Neural cell (in vitro differentiated cells): ENCODE results near the gene GRHL1. TPM values are rescaled to one million over a fixed set of nuclear protein-coding genes. Genes with fewer than 3 reads are reported as not detected.

ENCODE experiments used
- H2AFZ ChIP-seq: fragments of 200-600, 300-800 bp; sonication (generic), shearing (Covaris generic); 2 replicates; pipeline ENCODE4 v1.6.0; 2014; ENCODE audit warnings: low read depth, mild to moderate bottlenecking, antibody characterized with exemption, low read length, moderate library complexity
- H3F3A ChIP-seq: fragments of 200-600 bp; shearing (Covaris generic); 2 replicates; pipeline ENCODE4 v1.6.1; 2016; ENCODE audit warnings: mild to moderate bottlenecking, moderate library complexity, mixed read lengths, antibody characterized with exemption, low read length; ENCODE audit not compliant: insufficient read depth, poor library complexity, severe bottlenecking
- H3K27ac ChIP-seq: fragments of 200-600, 300-800 bp; sonication (generic), shearing (Covaris generic); 2 replicates; pipeline ENCODE4 v1.5.1; 2014; ENCODE audit warnings: mild to moderate bottlenecking, low read length, moderate library complexity
- H3K27me3 ChIP-seq: fragments of 300-800, 200-600 bp; sonication (generic), shearing (Covaris generic); 2 replicates; pipeline ENCODE4 v1.6.0; 2014; ENCODE audit warnings: mild to moderate bottlenecking, low read depth, low read length, moderate library complexity; ENCODE audit not compliant: insufficient read depth
- H3K36me3 ChIP-seq: fragments of 300-800, 200-600 bp; sonication (generic), shearing (Covaris generic); 2 replicates; pipeline ENCODE4 v1.5.1; 2014; ENCODE audit warnings: mild to moderate bottlenecking, antibody characterized with exemption, low read length, moderate library complexity; ENCODE audit not compliant: insufficient read depth
- H3K4me2 ChIP-seq: fragments of 300-800, 200-600 bp; sonication (generic), shearing (Covaris generic); 2 replicates; pipeline ENCODE4 v1.6.0; 2014; ENCODE audit warnings: mild to moderate bottlenecking, low read length
- H3K4me3 ChIP-seq: fragments of 300-800, 200-600 bp; sonication (generic), shearing (Covaris generic); 2 replicates; pipeline ENCODE4 v1.5.1; 2014; ENCODE audit warnings: mild to moderate bottlenecking, low read length, moderate library complexity
- H3K79me2 ChIP-seq: fragments of 200-600 bp; shearing (Covaris generic); replicated peaks from 2 replicates; pipeline ENCODE4 v1.6.0; 2014; ENCODE audit warnings: mild to moderate bottlenecking, low read length, moderate library complexity; ENCODE audit not compliant: insufficient read depth
- H3K9ac ChIP-seq: fragments of 300-800, 200-600 bp; sonication (generic), shearing (Covaris generic); 2 replicates; pipeline ENCODE4 v1.6.1; 2016; ENCODE audit warnings: mild to moderate bottlenecking, low read length, mixed read lengths
- H3K9me2 ChIP-seq: fragments of 200-600 bp; shearing (Covaris generic); 2 replicates; pipeline ENCODE4 v1.6.1; 2016; ENCODE audit warnings: mild to moderate bottlenecking, low read length, mixed read lengths; ENCODE audit not compliant: insufficient read depth
- H3K9me3 ChIP-seq: fragments of 200-600, 300-800 bp; sonication (generic), shearing (Covaris generic); 2 replicates; pipeline ENCODE4 v1.6.1; 2016; ENCODE audit warnings: mild to moderate bottlenecking, mixed run types, low read length, moderate library complexity, mixed read lengths
- H4K20me1 ChIP-seq: fragments of 200-600 bp; shearing (Covaris generic); 2 replicates; pipeline ENCODE4 v1.6.1; 2016; ENCODE audit warnings: mild to moderate bottlenecking, mixed run types; ENCODE audit not compliant: insufficient read depth
- EP300 ChIP-seq: fragments of 450-650 bp; conservative IDR thresholded peaks from 2 replicates; pipeline ENCODE4 v1.6.1; 2014; ENCODE audit warnings: antibody characterized with exemption, mild to moderate bottlenecking, moderate library complexity; ENCODE audit not compliant: poor library complexity, severe bottlenecking
- EZH2 ChIP-seq: fragments of 200-600, 300-800 bp; shearing (Covaris generic), sonication (generic); IDR thresholded peaks from 2 replicates; pipeline ENCODE4 v1.6.1; 2014; ENCODE audit warnings: antibody characterized with exemption, low read length, borderline replicate concordance, mild to moderate bottlenecking; ENCODE audit not compliant: insufficient read depth, poor library complexity, severe bottlenecking
- MXI1 ChIP-seq: fragments of 450-650 bp; conservative IDR thresholded peaks from 2 replicates; pipeline ENCODE4 v1.6.1; 2014; ENCODE audit warnings: antibody characterized with exemption, mild to moderate bottlenecking; ENCODE audit not compliant: poor library complexity, severe bottlenecking
- POLR2AphosphoS5 ChIP-seq: IDR thresholded peaks from 2 replicates; pipeline ENCODE4 v1.6.1; 2012
- RAD21 ChIP-seq: fragments of 450-650 bp; conservative IDR thresholded peaks from 2 replicates; pipeline ENCODE4 v1.6.1; 2014; ENCODE audit warnings: antibody characterized with exemption, mild to moderate bottlenecking, moderate library complexity
- SMC3 ChIP-seq: fragments of 450-650 bp; conservative IDR thresholded peaks from 2 replicates; pipeline ENCODE4 v1.6.1; 2014; ENCODE audit warnings: antibody characterized with exemption, mild to moderate bottlenecking, moderate library complexity; ENCODE audit not compliant: poor library complexity
- TAF1 ChIP-seq: IDR thresholded peaks from 2 replicates; pipeline ENCODE4 v1.6.1; 2012; ENCODE audit warnings: low read depth
- polyA plus RNA-seq: library from polyadenylated mRNA; depleted of rRNA; stranded (reverse); fragments of >200 nt; gene quantifications from 2 replicates; pipeline ENCODE4 v1.2.3, GENCODE V29; 2014
- TF ChIP-seq, protein P1 (sequence below): IDR thresholded peaks from 2 replicates; pipeline ENCODE4 v1.6.1; 2012; ENCODE audit warnings: borderline replicate concordance
- TF ChIP-seq, protein P2 (sequence below): fragments of 450-650 bp; IDR thresholded peaks from 2 replicates; pipeline ENCODE4 v1.5.1; 2014; ENCODE audit warnings: antibody characterized with exemption, mild to moderate bottlenecking, moderate library complexity; ENCODE audit not compliant: poor library complexity, severe bottlenecking

The GRHL1 gene
- polyA plus RNA-seq, 1 donor from 2014 or later, result 26.3 TPM

GRCh38 chr2:9974343-9974742 is 22.9 kb downstream of the GRHL1 start:
- H3K27ac ChIP-seq, result no peak overlapping the region
- H3F3A ChIP-seq, result no peaks in the 10 kb centered on the region
- H3K36me3 ChIP-seq, result peaks cover 13% of the 10 kb centered on the region
- H3K9me2 ChIP-seq, result no peaks in the 10 kb centered on the region
- H3K27me3 ChIP-seq, result no peaks in the 10 kb centered on the region
- H2AFZ ChIP-seq, result no peak overlapping the region
- H3K9me3 ChIP-seq, result no peaks in the 10 kb centered on the region
- no peak overlapping the region for H3K9ac ChIP-seq
- H3K79me2 ChIP-seq, result no peaks in the 10 kb centered on the region
- no peak overlapping the region for H3K4me2 ChIP-seq
- H4K20me1 ChIP-seq, result no peaks in the 10 kb centered on the region
- TF ChIP-seq SMC3 (no peak), POLR2AphosphoS5 (no peak), MXI1 (no peak), RAD21 (no peak), EZH2 (no peak), EP300 (no peak), TAF1 (no peak)
- TF ChIP-seq, protein P1, sequence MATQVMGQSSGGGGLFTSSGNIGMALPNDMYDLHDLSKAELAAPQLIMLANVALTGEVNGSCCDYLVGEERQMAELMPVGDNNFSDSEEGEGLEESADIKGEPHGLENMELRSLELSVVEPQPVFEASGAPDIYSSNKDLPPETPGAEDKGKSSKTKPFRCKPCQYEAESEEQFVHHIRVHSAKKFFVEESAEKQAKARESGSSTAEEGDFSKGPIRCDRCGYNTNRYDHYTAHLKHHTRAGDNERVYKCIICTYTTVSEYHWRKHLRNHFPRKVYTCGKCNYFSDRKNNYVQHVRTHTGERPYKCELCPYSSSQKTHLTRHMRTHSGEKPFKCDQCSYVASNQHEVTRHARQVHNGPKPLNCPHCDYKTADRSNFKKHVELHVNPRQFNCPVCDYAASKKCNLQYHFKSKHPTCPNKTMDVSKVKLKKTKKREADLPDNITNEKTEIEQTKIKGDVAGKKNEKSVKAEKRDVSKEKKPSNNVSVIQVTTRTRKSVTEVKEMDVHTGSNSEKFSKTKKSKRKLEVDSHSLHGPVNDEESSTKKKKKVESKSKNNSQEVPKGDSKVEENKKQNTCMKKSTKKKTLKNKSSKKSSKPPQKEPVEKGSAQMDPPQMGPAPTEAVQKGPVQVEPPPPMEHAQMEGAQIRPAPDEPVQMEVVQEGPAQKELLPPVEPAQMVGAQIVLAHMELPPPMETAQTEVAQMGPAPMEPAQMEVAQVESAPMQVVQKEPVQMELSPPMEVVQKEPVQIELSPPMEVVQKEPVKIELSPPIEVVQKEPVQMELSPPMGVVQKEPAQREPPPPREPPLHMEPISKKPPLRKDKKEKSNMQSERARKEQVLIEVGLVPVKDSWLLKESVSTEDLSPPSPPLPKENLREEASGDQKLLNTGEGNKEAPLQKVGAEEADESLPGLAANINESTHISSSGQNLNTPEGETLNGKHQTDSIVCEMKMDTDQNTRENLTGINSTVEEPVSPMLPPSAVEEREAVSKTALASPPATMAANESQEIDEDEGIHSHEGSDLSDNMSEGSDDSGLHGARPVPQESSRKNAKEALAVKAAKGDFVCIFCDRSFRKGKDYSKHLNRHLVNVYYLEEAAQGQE, result no peak
- TF ChIP-seq, protein P2, sequence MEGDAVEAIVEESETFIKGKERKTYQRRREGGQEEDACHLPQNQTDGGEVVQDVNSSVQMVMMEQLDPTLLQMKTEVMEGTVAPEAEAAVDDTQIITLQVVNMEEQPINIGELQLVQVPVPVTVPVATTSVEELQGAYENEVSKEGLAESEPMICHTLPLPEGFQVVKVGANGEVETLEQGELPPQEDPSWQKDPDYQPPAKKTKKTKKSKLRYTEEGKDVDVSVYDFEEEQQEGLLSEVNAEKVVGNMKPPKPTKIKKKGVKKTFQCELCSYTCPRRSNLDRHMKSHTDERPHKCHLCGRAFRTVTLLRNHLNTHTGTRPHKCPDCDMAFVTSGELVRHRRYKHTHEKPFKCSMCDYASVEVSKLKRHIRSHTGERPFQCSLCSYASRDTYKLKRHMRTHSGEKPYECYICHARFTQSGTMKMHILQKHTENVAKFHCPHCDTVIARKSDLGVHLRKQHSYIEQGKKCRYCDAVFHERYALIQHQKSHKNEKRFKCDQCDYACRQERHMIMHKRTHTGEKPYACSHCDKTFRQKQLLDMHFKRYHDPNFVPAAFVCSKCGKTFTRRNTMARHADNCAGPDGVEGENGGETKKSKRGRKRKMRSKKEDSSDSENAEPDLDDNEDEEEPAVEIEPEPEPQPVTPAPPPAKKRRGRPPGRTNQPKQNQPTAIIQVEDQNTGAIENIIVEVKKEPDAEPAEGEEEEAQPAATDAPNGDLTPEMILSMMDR, result no peak
- no peak overlapping the region for H3K4me3 ChIP-seq

DNA sequence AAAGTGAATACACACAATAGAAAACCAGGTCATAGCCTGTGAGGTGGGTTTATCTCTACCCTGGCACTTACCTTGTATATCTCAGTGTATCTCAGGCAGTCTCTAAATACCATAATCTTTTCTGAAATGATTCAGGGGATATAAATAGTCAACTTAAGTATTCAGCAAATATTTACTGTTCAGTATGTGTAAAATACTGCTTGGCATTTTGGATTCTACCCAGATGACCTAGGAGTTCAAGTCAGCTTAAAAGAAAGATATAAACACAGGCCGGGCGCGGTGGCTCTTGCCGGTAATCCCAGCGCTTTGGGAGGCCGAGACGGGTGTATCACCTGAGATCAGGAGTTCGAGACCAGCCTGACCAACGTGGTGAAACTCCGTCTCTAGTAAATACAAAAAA is 23.8 kb downstream of the GRHL1 start:
- Histone ChIP-seq H4K20me1 (no peaks in the 10 kb centered on the region), H3K4me3 (no peak overlapping the region), H3K9ac (no peak overlapping the region), H3K36me3 (peaks cover 10% of the 10 kb centered on the region), H2AFZ (no peak overlapping the region), H3K9me2 (no peaks in the 10 kb centered on the region), H3K9me3 (no peaks in the 10 kb centered on the region), H3K27ac (no peak overlapping the region), H3K79me2 (no peaks in the 10 kb centered on the region), H3F3A (no peaks in the 10 kb centered on the region), H3K27me3 (no peaks in the 10 kb centered on the region), H3K4me2 (no peak overlapping the region)
- TF ChIP-seq RAD21 (no peak), SMC3 (no peak), EP300 (no peak), MXI1 (no peak), EZH2 (no peak), POLR2AphosphoS5 (no peak), TAF1 (no peak)
- TF ChIP-seq, protein P1, result no peak
- TF ChIP-seq, protein P2, result no peak
